OCI-LY7 (cell line): ENCODE measurements around the gene TMEM107. TPM values are rescaled to one million over a fixed set of nuclear protein-coding genes. Genes with fewer than 3 reads are reported as not detected.
A peak's percentile ranks its signal among the peaks of the same experiment; 100 is the strongest.

Experiments used
- BruUV-seq: library from RNA; stranded (reverse); fragments of 400-500 nt; replicated peaks from 2 replicates; lab custom pipeline; 2021; lab: Mats Ljungman, UMichigan
- CTCF ChIA-PET: fragments of 300-600 bp; sonication (Branson Sonifier 250); formaldehyde crosslinking; loops from one replicate; lab custom pipeline; 2022; ENCODE audit warnings: antibody characterized with exemption; ENCODE audit not compliant: unreplicated experiment; lab: Charles Lee
- POLR2A ChIA-PET: fragments of 300-600 bp; sonication (Branson Sonifier 250); formaldehyde crosslinking; loops from one replicate; lab custom pipeline; 2022; ENCODE audit warnings: antibody characterized with exemption; lab: Charles Lee
- DNase-seq: peaks from one replicate; pipeline ENCODE4 v3.0.0-alpha.2; 2015; ENCODE audit warnings: low spot score
- H2AFZ ChIP-seq: fragments of 200-600 bp; sonication (generic), shearing (Covaris generic); 2 replicates; pipeline ENCODE4 v1.6.1; 2014; ENCODE audit warnings: mild to moderate bottlenecking, antibody characterized with exemption, low read length, moderate library complexity
- H3K27ac ChIP-seq: fragments of 200-600 bp; sonication (generic); 2 replicates; pipeline ENCODE4 v1.5.1; 2014; ENCODE audit warnings: mixed run types, low read depth, mild to moderate bottlenecking, moderate library complexity, low read length, inconsistent platforms; ENCODE audit not compliant: poor library complexity, severe bottlenecking
- H3K36me3 ChIP-seq: fragments of 200-600 bp; sonication (generic); 2 replicates; pipeline ENCODE4 v1.6.1; 2014; ENCODE audit warnings: mild to moderate bottlenecking, antibody characterized with exemption, low read length, moderate library complexity, mixed read lengths; ENCODE audit not compliant: insufficient read depth
- H3K4me1 ChIP-seq: fragments of 200-600 bp; sonication (generic); 2 replicates; pipeline ENCODE4 v1.5.1; 2014; ENCODE audit warnings: mild to moderate bottlenecking, low read length; ENCODE audit not compliant: insufficient read depth, poor library complexity, severe bottlenecking
- H3K4me2 ChIP-seq: fragments of 200-600 bp; sonication (generic); 2 replicates; pipeline ENCODE4 v1.6.1; 2014; ENCODE audit warnings: mild to moderate bottlenecking, low read length
- H3K4me3 ChIP-seq: fragments of 200-600 bp; sonication (generic); 2 replicates; pipeline ENCODE4 v1.5.1; 2014; ENCODE audit warnings: mild to moderate bottlenecking, low read depth, low read length; ENCODE audit not compliant: poor library complexity, severe bottlenecking
- H3K79me2 ChIP-seq: fragments of 200-600 bp; sonication (generic); 2 replicates; pipeline ENCODE4 v1.6.1; 2016; ENCODE audit warnings: low read depth, mild to moderate bottlenecking, low read length, moderate library complexity, mixed read lengths; ENCODE audit not compliant: insufficient read depth
- H3K9me2 ChIP-seq: fragments of 200-600 bp; sonication (generic); 2 replicates; pipeline ENCODE4 v1.6.1; 2016; ENCODE audit warnings: mild to moderate bottlenecking, low read length, mixed read lengths; ENCODE audit not compliant: insufficient read depth
- H3K9me3 ChIP-seq: fragments of 200-600 bp; sonication (generic); 2 replicates; pipeline ENCODE4 v1.6.1; 2014; ENCODE audit warnings: mild to moderate bottlenecking, mixed run types, low read length, mixed read lengths
- H4K20me1 ChIP-seq: fragments of 200-600 bp; sonication (generic); 2 replicates; pipeline ENCODE4 v1.6.1; 2014; ENCODE audit warnings: mild to moderate bottlenecking, antibody characterized with exemption, low read length, moderate library complexity, mixed read lengths; ENCODE audit not compliant: insufficient read depth
- CTCF ChIP-seq: fragments of 200-600 bp; sonication (generic); conservative IDR thresholded peaks from 2 replicates; pipeline ENCODE4 v1.5.1; 2014; ENCODE audit warnings: mild to moderate bottlenecking, antibody characterized with exemption, low read length, moderate library complexity, mixed read lengths
- EZH2phosphoT487 ChIP-seq: fragments of 200-600 bp; sonication (generic); IDR thresholded peaks from 2 replicates; pipeline ENCODE4 v1.6.1; 2018; ENCODE audit warnings: low read depth, borderline replicate concordance, mild to moderate bottlenecking, mixed run types, antibody characterized with exemption, low read length, moderate library complexity, mixed read lengths
- intact Hi-C: fragments of 100-400 bp; cut with micrococcal nuclease; formaldehyde crosslinking; loops from one replicate; pipeline ENCODE4 v1.10.0; 2022; ENCODE audit not compliant: unreplicated experiment
- total RNA-seq, 2 experiments: library from RNA; depleted of rRNA in 1 of 2; stranded (reverse); fragments of >200 nt in 1 of 2; shearing (Covaris generic) in 1 of 2; gene quantifications; 2 replicates each; pipeline ENCODE4 v1.2.3, GENCODE V29; 2014 to 2022

TMEM107 gene
- total RNA-seq, 2 experiments from 2014 or later: 43.9 to 57.0 TPM

- CTCF ChIA-PET: no interaction called here
- no peaks in the 10 kb centered on the region for H3K79me2 ChIP-seq
- H3K27ac ChIP-seq: no peak overlapping the region
- peaks cover 29% of the 10 kb centered on the region for H3K4me1 ChIP-seq
- no peak overlapping the region for H2AFZ ChIP-seq
- H3K4me2 ChIP-seq: no peak overlapping the region
- H3K4me3 ChIP-seq: no peak overlapping the region
- intact Hi-C loops: no loop called here
- H3K36me3 ChIP-seq: no peaks in the 10 kb centered on the region
- DNase-seq: no peak
- H4K20me1 ChIP-seq: 0 out of 2 replicates have a peak, but pooled peaks cover 3% of the 10 kb centered on the region
- TF ChIP-seq EZH2phosphoT487 (no peak), CTCF (no peak)
- BruUV-seq: no TSS peak
- POLR2A ChIA-PET: no interaction called here
- no peaks in the 10 kb centered on the region for H3K9me2 ChIP-seq
- no peaks in the 10 kb centered on the region for H3K9me3 ChIP-seq
These were observed 47.9 kb downstream of the TMEM107 start for GRCh38 chr17:8128125-8128784.

GRCh38 chr17:8126491-8127066, 49.6 kb downstream of the TMEM107 start:
- peak overlapping the region; percentile 80; the same call in 1 of the 2 replicates for H2AFZ ChIP-seq
- H3K27ac ChIP-seq: peak overlapping the region; percentile 40
- no peaks in the 10 kb centered on the region for H3K79me2 ChIP-seq
- H3K36me3 ChIP-seq: no peaks in the 10 kb centered on the region
- H3K9me2 ChIP-seq: no peaks in the 10 kb centered on the region
- H3K4me3 ChIP-seq: peak overlapping the region; percentile 79
- ChIA-PET CTCF (interaction anchor here (1.0 kb wide), 1 partner anchor 11 kb away, joined by 3 read pairs; no protein-coding TSS in a partner anchor), POLR2A (interaction anchor here (0.9 to 1.7 kb wide), 4 partner anchors 11 to 65 kb away, joined by 3 to 5 read pairs (median 4); no protein-coding TSS in a partner anchor)
- no peaks in the 10 kb centered on the region for H3K9me3 ChIP-seq
- peaks cover 40% of the 10 kb centered on the region for H3K4me1 ChIP-seq
- no TSS peak for BruUV-seq
- 0 out of 2 replicates have a peak, but pooled peaks cover 3% of the 10 kb centered on the region for H4K20me1 ChIP-seq
- peak overlapping the region; percentile 98 for H3K4me2 ChIP-seq
- DNase-seq: peak; percentile 65
- intact Hi-C loops: no loop called here
- TF ChIP-seq EZH2phosphoT487 (no peak), CTCF (no peak)
